Spleen (tissue), 7 donors: ENCODE measurements around the gene PUM2.

ENCODE experiments used
- CTCF ChIP-seq, 11 experiments: fragments of 200-600 bp in 7 of 11; fragments of 450-650 bp in 4 of 11; sonication (generic) in 4 of 11; IDR thresholded peaks in 8 of 11; conservative IDR thresholded peaks in 3 of 11; 1 replicate in 7 of 11; 2 replicates in 4 of 11; pipeline versions ENCODE4 v1.4.0 to v1.8.0; 2016 to 2021; ENCODE audit warnings: antibody characterized with exemption in 11 of 11, inconsistent platforms in 4 of 11, mild to moderate bottlenecking in 1 of 11
- POLR2AphosphoS5 ChIP-seq, 3 donors: sonication (generic); formaldehyde crosslinking; IDR thresholded peaks; one replicate each; pipeline ENCODE4 v1.5.1; 2017; ENCODE audit warnings: antibody characterized with exemption in 3 of 3
- donor health status: DM: no; HTN: no; CAD: no; lungs with moderate emphysema.
- donor health status: DM: no; HTN: no; CAD: no.
- donor health status: DM: no; HTN: no; CAD: no.

GRCh38 chr2:20215183-20216040 lies 135.2 kb downstream of the PUM2 start:
- TF ChIP-seq CTCF (IDR thresholded peaks at IDR 0.05 in 8 of 11, conservative IDR thresholded peaks at IDR 0.05 in 3 of 11) (no peak), POLR2AphosphoS5 (IDR thresholded peaks at IDR 0.05) (no peak)
